Measurements from ENCODE around the gene SDS.

SDS gene

GRCh38 chr12:113398346-113399290, 5.1 kb downstream of the SDS start:
- no peak for DNase-seq

- no peak for DNase-seq
Observed at GRCh38 chr12:113397497-113398197, 6.0 kb downstream of the SDS start.

- no peak for DNase-seq
Observed at GRCh38 chr12:113396828-113397496, 6.7 kb downstream of the SDS start.

- DNase-seq, result no peak
Observed at GRCh38 chr12:113396200-113396599, 7.5 kb downstream of the SDS start.

- no peak for DNase-seq
Observed at GRCh38 chr12:113395119-113395518, 8.6 kb downstream of the SDS start.

- DNase-seq, result no peak
Observed at GRCh38 chr12:113393749-113394148, 9.9 kb downstream of the SDS start.

- no peak for DNase-seq
Observed at GRCh38 chr12:113392988-113393579, 10.6 kb downstream of the SDS start.

- DNase-seq, result no peak
Observed at GRCh38 chr12:113392520-113392919, 11.2 kb downstream of the SDS start.

GRCh38 chr12:113391650-113392337, 11.9 kb downstream of the SDS start:
- no peak for DNase-seq

- DNase-seq, result no peak
Observed at GRCh38 chr12:113391145-113391544, 12.5 kb downstream of the SDS start.

GRCh38 chr12:113390064-113391043, 13.3 kb downstream of the SDS start:
- no peak for DNase-seq

GRCh38 chr12:113388351-113388750, 15.3 kb downstream of the SDS start:
- DNase-seq, result no peak

GRCh38 chr12:113387631-113388030, 16.1 kb downstream of the SDS start:
- no peak for DNase-seq

- DNase-seq, result no peak
Observed at GRCh38 chr12:113386866-113387566, 16.7 kb downstream of the SDS start.

- DNase-seq, result no peak
Observed at GRCh38 chr12:113385282-113385882, 18.3 kb downstream of the SDS start.

GRCh38 chr12:113384778-113385177, 18.9 kb downstream of the SDS start:
- DNase-seq, result no peak

- no peak for DNase-seq
Observed at GRCh38 chr12:113382206-113382605, 21.5 kb downstream of the SDS start.

GRCh38 chr12:113381220-113381619, 22.5 kb downstream of the SDS start:
- no peak for DNase-seq

- no peak for DNase-seq
Observed at GRCh38 chr12:113378291-113378690, 25.4 kb downstream of the SDS start.

GRCh38 chr12:113374823-113375428, 28.8 kb downstream of the SDS start:
- no peak for DNase-seq
